Activated CD4-positive, alpha-beta T cell treated with anti-CD3 and anti-CD28 coated beads, Interleukin-2, amount 50 U/mL, for 4 hours (primary cell): ENCODE results near the gene CHPT1.
A peak's percentile ranks its signal among the peaks of the same experiment; 100 is the strongest.

ENCODE experiments used
- DNase-seq, 2 experiments: peaks; one replicate each; pipeline ENCODE4 v3.0.0-alpha.2; 2020

CHPT1 gene

GRCh38 chr12:101768781-101769180, 71.3 kb downstream of the CHPT1 start:
- no peak for DNase-seq

GRCh38 chr12:101769865-101770264, 72.4 kb downstream of the CHPT1 start:
- DNase-seq = no peak

- DNase-seq = no peak
Measured at GRCh38 chr12:101772012-101772775, 74.8 kb downstream of the CHPT1 start.

GRCh38 chr12:101773650-101774162, 76.3 kb downstream of the CHPT1 start:
- DNase-seq = peak; percentile 58 to 60

GRCh38 chr12:101775816-101776215, 78.4 kb downstream of the CHPT1 start:
- no peak for DNase-seq

GRCh38 chr12:101777485-101777884, 80.0 kb downstream of the CHPT1 start:
- no peak for DNase-seq

- DNase-seq = no peak
Measured at GRCh38 chr12:101777978-101778377, 80.5 kb downstream of the CHPT1 start.
